WTC11 (cell line): ENCODE data around the gene UEVLD. TPM values are rescaled to one million over a fixed set of nuclear protein-coding genes. Genes with fewer than 3 reads are reported as not detected.
"Not testable (repeated sequence)": the region's sequence is repeated elsewhere in the genome, so short reads cannot be mapped to it uniquely, and the experiment has no call there.

Experiments
- ATAC-seq: fragments of 200-7000 bp; cut with Tn5 transposase; 2 replicates; pipeline ENCODE4 v1.10.0; 2021; ENCODE audit warnings: mild to moderate bottlenecking, moderate library complexity
- CTCF ChIA-PET: fragments of 300-600 bp; sonication (Branson Sonifier 250); formaldehyde crosslinking; loops from one replicate; lab custom pipeline; 2021; ENCODE audit warnings: antibody characterized with exemption; lab: Charles Lee
- POLR2A ChIA-PET: fragments of 350-600 bp; sonication (Branson Sonifier 250); formaldehyde crosslinking; loops from one replicate; lab custom pipeline; 2021; ENCODE audit warnings: antibody characterized with exemption; lab: Charles Lee
- DNase-seq: peaks from one replicate; pipeline ENCODE4 v3.0.0; 2021; ENCODE audit warnings: low spot score
- H3K27ac Mint-ChIP-seq: 2 replicates; pipeline ENCODE4 v1.8.0; 2021; ENCODE audit warnings: mixed read lengths
- H3K27me3 Mint-ChIP-seq: 2 replicates; pipeline ENCODE4 v1.8.0; 2021; ENCODE audit warnings: low read depth, mild to moderate bottlenecking, moderate library complexity, mixed read lengths
- H3K36me3 Mint-ChIP-seq: 2 replicates; pipeline ENCODE4 v1.8.0; 2021; ENCODE audit warnings: mixed read lengths
- H3K4me1 Mint-ChIP-seq: 2 replicates; pipeline ENCODE4 v1.8.0; 2022; ENCODE audit warnings: mixed read lengths
- H3K4me3 Mint-ChIP-seq: 2 replicates; pipeline ENCODE4 v1.8.0; 2021; ENCODE audit warnings: mild to moderate bottlenecking, moderate library complexity, mixed read lengths
- H3K9me3 Mint-ChIP-seq: 2 replicates; pipeline ENCODE4 v1.8.0; 2021; ENCODE audit warnings: mixed read lengths
- CBFB ChIP-seq: sonication (generic); formaldehyde crosslinking; IDR thresholded peaks from 2 replicates; pipeline ENCODE4 v1.8.1; 2022; ENCODE audit warnings: mild to moderate bottlenecking, low read depth, missing genetic modification reagents
- ELF4 ChIP-seq: sonication (generic); formaldehyde crosslinking; IDR thresholded peaks from 2 replicates; pipeline ENCODE4 v1.8.1; 2022; ENCODE audit warnings: low read depth, mild to moderate bottlenecking, moderate library complexity, missing genetic modification reagents
- FOXK1 ChIP-seq: sonication (generic); formaldehyde crosslinking; IDR thresholded peaks from 2 replicates; pipeline ENCODE4 v1.8.0; 2022; ENCODE audit warnings: mild to moderate bottlenecking, moderate library complexity, missing genetic modification reagents
- IRF2 ChIP-seq: sonication (generic); formaldehyde crosslinking; IDR thresholded peaks from 2 replicates; pipeline ENCODE4 v1.8.0; 2022; ENCODE audit warnings: low read depth, missing genetic modification reagents, borderline replicate concordance
- MYBL2 ChIP-seq: sonication (generic); formaldehyde crosslinking; IDR thresholded peaks from 2 replicates; pipeline ENCODE4 v1.8.1; 2023; ENCODE audit warnings: mild to moderate bottlenecking, moderate library complexity, missing genetic modification reagents
- NR1H2 ChIP-seq: sonication (generic); formaldehyde crosslinking; IDR thresholded peaks from 2 replicates; pipeline ENCODE4 v1.9.0; 2021; ENCODE audit warnings: mild to moderate bottlenecking, moderate library complexity, missing genetic modification reagents
- NR2C2 ChIP-seq: sonication (generic); formaldehyde crosslinking; IDR thresholded peaks from 2 replicates; pipeline ENCODE4 v1.8.0; 2022; ENCODE audit warnings: mild to moderate bottlenecking, missing genetic modification reagents
- TEAD1 ChIP-seq: sonication (generic); formaldehyde crosslinking; IDR thresholded peaks from 2 replicates; pipeline ENCODE4 v1.8.0; 2022; ENCODE audit warnings: mild to moderate bottlenecking, missing genetic modification reagents
- TEAD4 ChIP-seq: sonication (generic); formaldehyde crosslinking; IDR thresholded peaks from 2 replicates; pipeline ENCODE4 v1.8.0; 2022; ENCODE audit warnings: mild to moderate bottlenecking, missing genetic modification reagents
- TP53 ChIP-seq: sonication (generic); formaldehyde crosslinking; IDR thresholded peaks from 2 replicates; pipeline ENCODE4 v1.8.1; 2023; ENCODE audit warnings: mild to moderate bottlenecking, missing genetic modification reagents
- ZNF138 ChIP-seq: sonication (generic); formaldehyde crosslinking; conservative IDR thresholded peaks from 2 replicates; pipeline ENCODE4 v1.8.1; 2022; ENCODE audit warnings: mild to moderate bottlenecking, moderate library complexity, missing genetic modification reagents
- ZNF232 ChIP-seq: sonication (generic); formaldehyde crosslinking; IDR thresholded peaks from 2 replicates; pipeline ENCODE4 v1.8.0; 2022; ENCODE audit warnings: mild to moderate bottlenecking, missing genetic modification reagents
- ZNF416 ChIP-seq: fragments of 250-450 bp; sonication (Bioruptor Pico); IDR thresholded peaks from 2 replicates; pipeline ENCODE4 v1.9.0; 2021; ENCODE audit warnings: mild to moderate bottlenecking, inconsistent platforms
- ZNF512 ChIP-seq: sonication (generic); formaldehyde crosslinking; IDR thresholded peaks from 2 replicates; pipeline ENCODE4 v1.8.1; 2022; ENCODE audit warnings: missing genetic modification reagents, borderline replicate concordance
- ZNF671 ChIP-seq: fragments of 250-450 bp; sonication (Bioruptor Pico); IDR thresholded peaks from 2 replicates; pipeline ENCODE4 v1.8.0; 2021; ENCODE audit warnings: mild to moderate bottlenecking
- total RNA-seq: library from RNA; stranded (reverse); gene quantifications from 3 replicates; pipeline ENCODE4 v1.2.3, GENCODE V29; 2021
- TF ChIP-seq, protein P1 (sequence below): sonication (generic); formaldehyde crosslinking; IDR thresholded peaks from 2 replicates; pipeline ENCODE4 v1.8.1; 2023; ENCODE audit warnings: mild to moderate bottlenecking, moderate library complexity, missing genetic modification reagents
- TF ChIP-seq, protein P2 (sequence below): sonication (generic); formaldehyde crosslinking; IDR thresholded peaks from 2 replicates; pipeline ENCODE4 v1.8.0; 2022; ENCODE audit warnings: missing genetic modification reagents

Gene UEVLD
- total RNA-seq, 1 experiment from 2014 or later, result 7.5 TPM

DNA sequence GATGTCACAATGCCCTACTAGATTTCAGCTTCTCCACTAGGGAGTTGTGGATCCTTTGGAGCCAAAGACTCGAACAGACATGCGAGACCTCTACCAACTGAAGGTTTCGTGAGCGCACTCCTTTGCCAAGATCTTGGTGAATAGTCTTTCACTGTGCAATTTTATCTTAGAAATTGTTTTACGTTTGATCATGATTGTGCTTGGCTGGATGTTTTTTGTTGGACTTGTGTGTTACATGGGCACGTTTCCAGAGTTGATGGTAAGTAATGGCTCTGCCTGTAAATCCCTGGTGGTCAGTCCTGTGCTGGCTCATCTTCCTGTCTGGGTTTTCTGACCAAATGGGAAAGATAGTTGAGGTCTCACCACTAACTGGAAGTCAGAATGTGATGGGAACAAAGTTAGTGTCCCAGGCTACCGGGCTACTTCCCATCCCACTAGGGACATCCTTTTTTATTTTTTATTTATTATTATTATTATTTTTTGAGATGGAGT, 11.3 kb upstream of the UEVLD start, which contains the start of gene MISFA (continued):
- TF ChIP-seq, protein P1, sequence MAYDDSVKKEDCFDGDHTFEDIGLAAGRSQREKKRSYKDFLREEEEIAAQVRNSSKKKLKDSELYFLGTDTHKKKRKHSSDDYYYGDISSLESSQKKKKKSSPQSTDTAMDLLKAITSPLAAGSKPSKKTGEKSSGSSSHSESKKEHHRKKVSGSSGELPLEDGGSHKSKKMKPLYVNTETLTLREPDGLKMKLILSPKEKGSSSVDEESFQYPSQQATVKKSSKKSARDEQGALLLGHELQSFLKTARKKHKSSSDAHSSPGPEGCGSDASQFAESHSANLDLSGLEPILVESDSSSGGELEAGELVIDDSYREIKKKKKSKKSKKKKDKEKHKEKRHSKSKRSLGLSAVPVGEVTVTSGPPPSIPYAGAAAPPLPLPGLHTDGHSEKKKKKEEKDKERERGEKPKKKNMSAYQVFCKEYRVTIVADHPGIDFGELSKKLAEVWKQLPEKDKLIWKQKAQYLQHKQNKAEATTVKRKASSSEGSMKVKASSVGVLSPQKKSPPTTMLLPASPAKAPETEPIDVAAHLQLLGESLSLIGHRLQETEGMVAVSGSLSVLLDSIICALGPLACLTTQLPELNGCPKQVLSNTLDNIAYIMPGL (CRISPR knock-in tag), result no peak
- TF ChIP-seq CBFB (CRISPR knock-in tag) (no peak), IRF2 (no peak), TEAD1 (CRISPR knock-in tag) (no peak), ZNF232 (CRISPR knock-in tag) (no peak), NR1H2 (no peak), FOXK1 (no peak), TEAD4 (CRISPR knock-in tag) (no peak), ZNF671 (CRISPR knock-in tag) (no peak)

DNA sequence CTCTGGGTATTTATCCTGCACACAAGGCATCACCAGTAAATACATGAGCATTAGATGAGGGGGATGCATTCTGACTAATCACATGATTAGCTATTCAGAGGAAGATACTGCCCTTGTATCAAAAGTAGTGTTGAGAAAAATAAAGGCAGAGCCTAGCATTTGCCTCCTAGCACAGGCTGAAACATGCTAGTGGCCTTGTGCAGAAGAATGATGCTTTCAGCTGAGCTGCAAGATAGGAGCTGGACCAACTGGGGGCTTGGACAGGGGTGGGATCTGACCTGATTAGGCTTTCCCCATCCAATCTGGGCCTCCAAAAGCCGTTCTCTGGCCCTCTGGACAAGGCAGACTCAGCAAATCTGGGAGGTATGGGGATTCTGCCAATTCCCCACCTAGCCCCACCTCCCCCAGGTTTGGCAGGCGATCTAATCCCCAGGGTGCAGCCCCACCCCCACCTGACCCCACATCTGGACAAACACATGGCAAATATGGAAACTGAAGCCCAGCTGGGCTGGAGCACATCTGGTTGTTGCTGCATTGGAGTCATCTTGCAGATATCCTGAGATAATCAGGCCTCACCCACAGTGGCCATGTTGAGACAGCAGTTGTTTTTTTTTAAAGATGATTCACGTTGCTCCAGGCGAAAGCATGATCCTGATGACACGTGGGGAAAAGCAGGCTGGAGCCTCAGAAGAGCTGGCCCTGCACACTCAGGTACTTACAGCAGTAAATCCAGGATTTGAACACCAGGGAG, 6.6 kb upstream of the UEVLD start:
- no peak overlapping the region for H3K27ac Mint-ChIP-seq
- CTCF ChIA-PET, result interaction anchor here (0.6 to 0.7 kb wide), 2 partner anchors 9 to 31 kb away, joined by 3 to 7 read pairs; no protein-coding TSS in a partner anchor
- no peaks in the 10 kb centered on the region for H3K27me3 Mint-ChIP-seq
- no peak for DNase-seq
- H3K36me3 Mint-ChIP-seq, result peaks cover 20% of the 10 kb centered on the region
- no peak for TF ChIP-seq ZNF416 (CRISPR knock-in tag)
- TF ChIP-seq ZNF138 (CRISPR knock-in tag), result no peak
- TF ChIP-seq TEAD4 (CRISPR knock-in tag), result no peak
- no peak for TF ChIP-seq NR2C2
- TF ChIP-seq MYBL2 (CRISPR knock-in tag), result no peak
- no peak for TF ChIP-seq TP53 (CRISPR knock-in tag)
- TF ChIP-seq, protein P2, sequence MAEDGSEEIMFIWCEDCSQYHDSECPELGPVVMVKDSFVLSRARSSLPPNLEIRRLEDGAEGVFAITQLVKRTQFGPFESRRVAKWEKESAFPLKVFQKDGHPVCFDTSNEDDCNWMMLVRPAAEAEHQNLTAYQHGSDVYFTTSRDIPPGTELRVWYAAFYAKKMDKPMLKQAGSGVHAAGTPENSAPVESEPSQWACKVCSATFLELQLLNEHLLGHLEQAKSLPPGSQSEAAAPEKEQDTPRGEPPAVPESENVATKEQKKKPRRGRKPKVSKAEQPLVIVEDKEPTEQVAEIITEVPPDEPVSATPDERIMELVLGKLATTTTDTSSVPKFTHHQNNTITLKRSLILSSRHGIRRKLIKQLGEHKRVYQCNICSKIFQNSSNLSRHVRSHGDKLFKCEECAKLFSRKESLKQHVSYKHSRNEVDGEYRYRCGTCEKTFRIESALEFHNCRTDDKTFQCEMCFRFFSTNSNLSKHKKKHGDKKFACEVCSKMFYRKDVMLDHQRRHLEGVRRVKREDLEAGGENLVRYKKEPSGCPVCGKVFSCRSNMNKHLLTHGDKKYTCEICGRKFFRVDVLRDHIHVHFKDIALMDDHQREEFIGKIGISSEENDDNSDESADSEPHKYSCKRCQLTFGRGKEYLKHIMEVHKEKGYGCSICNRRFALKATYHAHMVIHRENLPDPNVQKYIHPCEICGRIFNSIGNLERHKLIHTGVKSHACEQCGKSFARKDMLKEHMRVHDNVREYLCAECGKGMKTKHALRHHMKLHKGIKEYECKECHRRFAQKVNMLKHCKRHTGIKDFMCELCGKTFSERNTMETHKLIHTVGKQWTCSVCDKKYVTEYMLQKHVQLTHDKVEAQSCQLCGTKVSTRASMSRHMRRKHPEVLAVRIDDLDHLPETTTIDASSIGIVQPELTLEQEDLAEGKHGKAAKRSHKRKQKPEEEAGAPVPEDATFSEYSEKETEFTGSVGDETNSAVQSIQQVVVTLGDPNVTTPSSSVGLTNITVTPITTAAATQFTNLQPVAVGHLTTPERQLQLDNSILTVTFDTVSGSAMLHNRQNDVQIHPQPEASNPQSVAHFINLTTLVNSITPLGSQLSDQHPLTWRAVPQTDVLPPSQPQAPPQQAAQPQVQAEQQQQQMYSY (CRISPR knock-in tag), result no peak
- TF ChIP-seq ZNF512 (CRISPR knock-in tag), result no peak
- TF ChIP-seq ELF4 (CRISPR knock-in tag), result no peak
- TF ChIP-seq, all 79 proteins: peak for 0
- no peaks in the 10 kb centered on the region for H3K9me3 Mint-ChIP-seq
- no peak for ATAC-seq
- no peak overlapping the region for H3K4me3 Mint-ChIP-seq
- no peaks in the 10 kb centered on the region for H3K4me1 Mint-ChIP-seq
- POLR2A ChIA-PET, result no interaction called here

- H3K36me3 Mint-ChIP-seq, result peaks cover 20% of the 10 kb centered on the region
- H3K4me3 Mint-ChIP-seq, H3K27ac Mint-ChIP-seq, DNase-seq, ATAC-seq, CTCF ChIA-PET, H3K9me3 Mint-ChIP-seq, H3K4me1 Mint-ChIP-seq, H3K27me3 Mint-ChIP-seq: not testable (repeated sequence)
- POLR2A ChIA-PET, result interaction anchor here (0.6 to 0.7 kb wide), 2 partner anchors 42 to 56 kb away, joined by 5 to 6 read pairs; no protein-coding TSS in a partner anchor
These were observed 5.6 kb upstream of the UEVLD start for GRCh38 chr11:18594088-18594487.
